Erythroblast (primary cell): ENCODE results near the gene SLC7A10.

Experiments used
- GATA1 ChIP-seq: IDR thresholded peaks from 2 replicates; pipeline ENCODE4 v1.6.1; 2011; ENCODE audit warnings: low read depth, mild to moderate bottlenecking, control low read depth, low read length, moderate library complexity
- POLR2A ChIP-seq: IDR thresholded peaks from 2 replicates; pipeline ENCODE4 v1.6.1; 2011; ENCODE audit warnings: mild to moderate bottlenecking, low read length

DNA sequence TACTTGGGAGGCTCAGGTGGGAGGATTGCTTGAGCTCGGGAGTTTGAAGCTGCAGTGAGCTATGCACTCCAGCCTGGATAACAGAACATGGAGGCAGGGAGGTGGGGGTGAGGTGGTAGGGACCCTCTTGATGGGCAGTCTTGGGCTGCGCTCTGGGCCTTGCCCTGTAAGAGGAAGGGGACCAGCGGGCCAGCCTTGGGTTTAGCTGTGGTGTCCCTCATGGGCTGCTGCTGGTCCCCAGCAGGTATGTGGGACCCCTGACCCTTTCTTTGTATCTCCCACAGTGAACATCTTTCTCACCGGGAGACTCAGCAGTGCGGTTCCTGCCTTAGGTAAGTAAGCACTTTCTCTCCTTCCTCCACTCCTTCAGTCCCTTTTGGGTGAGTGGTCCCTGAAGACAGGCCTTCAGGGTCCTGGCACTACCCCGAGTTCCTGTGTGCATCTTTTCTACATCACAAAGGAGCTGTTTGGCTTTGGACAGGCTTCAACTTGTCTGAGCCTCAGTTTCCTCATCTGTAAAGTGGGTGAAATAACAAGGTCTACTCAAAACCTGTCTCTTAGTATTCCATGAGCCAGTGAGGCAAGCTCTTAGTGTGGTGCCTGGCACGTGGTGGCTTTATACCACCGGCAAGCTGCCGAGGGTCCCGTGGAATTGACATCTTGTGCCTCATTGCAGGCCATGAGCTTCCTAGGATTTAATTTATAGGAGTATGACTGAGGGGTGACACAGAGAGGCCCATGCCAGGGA, 29.0 kb downstream of the SLC7A10 start:
- TF ChIP-seq POLR2A = no peak
- no peak for TF ChIP-seq GATA1
